Left forelimb (tissue), 1 donor: ENCODE measurements around the gene SH3D19.
"Not testable (repeated sequence)": the region's sequence is repeated elsewhere in the genome, so short reads cannot be mapped to it uniquely, and the experiment has no call there.

ENCODE experiments used
- DNase-seq: peaks from one replicate; pipeline ENCODE4 v3.0.0-alpha.2; 2018; ENCODE audit warnings: low spot score

Gene SH3D19

DNA sequence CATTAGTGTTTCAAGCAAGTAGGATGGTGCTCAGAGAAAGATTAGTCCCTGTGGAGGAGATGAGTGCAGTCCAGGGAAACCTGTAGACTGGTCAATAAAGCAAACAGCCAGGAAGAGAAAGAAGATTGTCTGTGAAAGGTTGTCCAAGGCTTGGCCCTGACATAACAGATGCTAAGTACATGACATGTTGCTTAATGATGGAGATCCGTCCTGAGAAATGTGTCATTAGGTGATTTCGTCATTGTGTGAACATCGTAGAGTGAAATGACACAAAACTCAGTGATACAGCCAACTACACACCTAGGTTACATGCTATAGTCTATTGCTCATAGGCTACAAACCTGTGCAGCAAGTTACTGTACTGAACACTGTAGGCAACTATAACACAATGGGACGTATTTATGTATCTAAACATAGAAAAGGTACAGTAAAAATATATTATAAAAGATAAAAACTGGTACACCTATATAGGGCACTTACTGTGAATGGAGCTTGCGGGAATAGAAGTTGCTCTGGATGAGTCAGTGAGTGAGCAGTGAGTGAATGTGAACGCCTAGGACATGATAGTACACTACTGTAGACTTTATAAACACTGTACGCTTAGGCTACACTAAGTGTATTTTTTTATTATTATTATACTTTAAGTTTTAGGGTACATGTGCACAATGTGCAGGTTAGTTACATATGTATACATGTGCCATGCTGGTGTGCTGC, 57.4 kb downstream of the SH3D19 start:
- no peak for DNase-seq

DNA sequence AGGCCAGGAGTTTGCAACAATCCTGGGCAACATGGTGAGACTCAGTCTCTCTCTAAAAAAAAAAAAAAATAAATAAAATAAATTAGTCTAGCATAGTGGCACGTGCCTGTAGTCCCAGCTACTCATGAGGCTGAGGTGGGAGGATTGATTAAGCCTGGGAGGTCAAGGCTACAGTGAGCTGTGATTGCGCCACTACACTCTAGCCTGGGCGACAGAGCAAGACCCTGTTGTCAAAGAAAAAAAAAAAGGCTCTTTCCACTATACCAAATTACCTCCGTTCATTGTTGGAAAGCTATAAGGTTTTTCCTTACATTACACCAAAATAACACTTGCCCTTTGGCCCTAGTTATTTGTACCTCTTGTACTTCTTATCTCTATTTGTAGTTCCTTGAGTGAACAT, 58.3 kb downstream of the SH3D19 start:
- DNase-seq, result no peak

DNA sequence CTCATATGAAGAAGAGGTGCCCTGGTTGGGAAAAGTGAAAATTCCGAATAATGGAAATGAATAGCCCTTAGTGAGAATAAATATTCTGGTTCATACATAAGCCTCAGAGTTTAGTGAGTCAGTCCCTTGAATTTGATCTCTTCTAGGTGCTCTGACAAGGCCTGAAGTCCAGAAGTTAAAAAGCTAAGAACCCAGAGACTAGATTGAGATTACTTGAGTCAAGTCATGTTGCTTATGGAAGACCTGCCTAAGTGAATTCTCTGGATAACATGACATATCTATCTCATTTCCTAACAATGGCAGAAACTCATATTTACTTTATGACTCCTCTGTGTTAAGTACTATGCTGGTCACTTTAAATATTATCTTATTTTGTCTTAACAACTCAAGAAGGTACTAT, 58.9 kb downstream of the SH3D19 start:
- no peak for DNase-seq

DNA sequence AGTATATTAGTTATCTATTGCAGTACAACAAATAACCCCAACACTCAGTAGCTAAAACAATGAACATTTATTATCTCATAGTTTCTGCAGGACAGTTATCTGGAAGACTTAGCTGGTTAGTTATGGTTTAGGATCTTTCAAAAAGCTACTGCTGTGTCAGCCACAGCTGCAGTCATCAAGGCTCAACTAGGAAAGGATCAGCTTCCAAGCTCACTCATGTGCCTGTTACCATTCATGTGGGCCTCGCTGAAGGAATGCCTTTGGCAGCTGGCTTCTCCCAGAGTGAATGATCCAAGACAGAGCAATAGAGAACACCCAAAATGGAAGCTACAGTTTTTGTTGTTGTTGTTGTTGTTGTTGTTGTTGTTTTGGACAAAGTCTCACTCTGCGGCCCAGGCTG, 62.0 kb downstream of the SH3D19 start:
- DNase-seq, result no peak

DNA sequence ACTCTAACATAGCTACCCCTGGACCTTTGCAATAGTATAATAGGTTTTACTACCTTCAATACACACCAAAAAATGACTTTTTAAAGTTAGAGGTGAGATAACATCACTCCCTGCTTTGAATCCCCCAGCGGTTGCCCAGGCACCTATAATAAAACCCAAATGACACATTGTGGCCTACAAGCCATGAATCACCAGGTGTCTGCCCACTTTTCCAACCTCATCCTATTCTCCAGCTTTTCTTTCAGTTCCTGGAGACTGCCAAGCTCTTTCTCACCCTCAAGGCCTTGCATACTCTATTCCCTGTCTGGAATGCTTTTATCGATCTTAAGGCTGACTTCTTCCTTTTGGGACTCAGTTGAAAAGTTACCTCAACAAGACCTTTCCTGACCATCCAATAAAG, 64.9 kb downstream of the SH3D19 start:
- no peak for DNase-seq

GRCh38 chr4:151259752-151260151, 65.7 kb downstream of the SH3D19 start:
- DNase-seq, result no peak

DNA sequence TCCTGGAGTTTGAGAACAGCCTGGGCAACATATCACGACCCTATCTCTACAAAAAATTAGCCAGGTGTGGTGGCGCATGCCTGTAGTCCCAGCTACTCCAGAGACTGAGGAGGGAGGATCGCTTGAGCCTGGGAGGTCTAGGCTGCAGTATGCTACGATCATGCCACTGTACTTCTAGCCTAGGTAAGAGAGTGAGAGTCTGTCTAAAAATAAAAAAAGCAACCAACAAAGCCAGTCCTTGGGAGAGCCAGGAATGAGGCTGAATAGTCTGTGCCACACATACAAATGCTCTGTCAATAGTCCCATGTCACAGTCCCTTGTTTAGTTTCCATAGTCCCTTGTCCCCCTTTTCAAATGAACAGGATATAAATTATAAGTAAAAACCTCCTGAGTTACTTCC, 67.7 kb downstream of the SH3D19 start:
- no peak for DNase-seq

DNA sequence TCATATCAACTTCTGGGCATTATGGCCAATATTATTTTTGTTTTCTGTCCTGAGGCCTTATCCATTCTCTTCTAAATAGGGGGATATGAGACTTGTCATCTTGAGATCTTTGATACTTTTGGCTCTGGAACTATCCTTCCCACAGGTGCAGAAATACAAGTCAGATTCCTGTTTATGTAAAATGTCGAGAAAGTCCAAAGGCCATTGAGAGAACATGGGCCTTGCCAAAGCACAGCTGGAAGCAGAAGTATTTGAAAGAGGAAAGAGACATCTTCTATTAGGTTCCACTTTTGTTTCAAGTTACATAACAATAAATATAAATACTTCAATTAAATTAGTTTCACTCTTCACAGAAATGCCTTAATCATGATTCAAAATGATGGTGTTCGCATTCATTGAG, 69.3 kb downstream of the SH3D19 start:
- DNase-seq, result no peak

GRCh38 chr4:151255680-151256079, 69.7 kb downstream of the SH3D19 start:
- not testable (repeated sequence) for DNase-seq

DNA sequence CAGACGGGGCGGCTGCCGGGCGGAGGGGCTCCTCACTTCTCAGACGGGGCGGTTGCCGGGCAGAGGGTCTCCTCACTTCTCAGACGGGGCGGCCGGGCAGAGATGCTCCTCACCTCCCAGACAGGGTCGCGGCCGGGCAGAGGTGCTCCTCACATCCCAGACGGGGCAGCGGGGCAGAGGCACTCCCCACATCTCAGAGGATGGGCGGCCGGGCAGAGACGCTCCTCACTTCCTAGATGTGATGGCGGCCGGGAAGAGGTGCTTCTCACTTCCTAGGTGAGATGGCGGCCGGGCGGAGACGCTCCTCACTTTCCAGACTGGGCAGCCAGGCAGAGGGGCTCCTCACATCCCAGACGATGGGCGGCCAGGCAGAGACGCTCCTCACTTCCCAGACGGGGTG, 70.2 kb downstream of the SH3D19 start:
- DNase-seq, result not testable (repeated sequence)

- no peak for DNase-seq
Measured at GRCh38 chr4:151251603-151252304, 73.7 kb downstream of the SH3D19 start.

DNA sequence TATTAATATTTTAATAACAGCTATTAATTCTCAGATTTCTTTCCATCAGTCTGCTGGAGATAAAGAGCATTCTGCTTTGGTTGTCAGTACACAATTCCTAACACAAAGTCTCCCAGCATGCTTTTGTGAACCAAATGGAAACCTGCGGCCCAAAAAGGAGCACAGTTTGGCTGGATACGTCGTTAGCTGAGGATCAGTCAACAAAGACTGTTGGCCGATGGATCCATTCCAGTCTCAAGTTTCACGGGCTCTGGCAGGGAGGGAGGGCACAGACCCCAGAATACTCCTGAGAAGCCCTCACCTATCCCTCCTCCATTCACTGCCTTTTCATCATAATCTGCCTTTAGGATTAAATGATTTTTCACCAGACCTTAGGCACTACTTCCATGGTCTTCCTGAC, 74.7 kb downstream of the SH3D19 start:
- DNase-seq, result no peak

DNA sequence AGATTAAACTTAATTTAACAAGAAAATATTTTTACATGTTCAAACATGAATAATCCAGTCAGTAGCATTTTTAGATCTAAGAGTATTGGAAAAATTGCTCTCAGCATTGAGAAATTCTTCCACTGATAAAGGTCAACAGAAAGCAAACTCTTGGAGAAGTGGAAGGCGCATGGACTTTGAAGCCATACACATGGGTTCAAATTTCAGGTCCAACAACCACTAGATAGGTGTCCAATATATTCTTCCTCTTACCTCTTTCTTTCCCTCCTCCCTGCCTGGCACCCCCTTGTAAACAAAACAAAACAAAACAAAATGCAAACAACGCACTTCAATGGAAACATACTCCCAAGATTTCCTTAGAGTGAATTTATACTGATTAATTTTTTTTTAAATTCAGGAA, 76.9 kb downstream of the SH3D19 start:
- DNase-seq, result no peak

DNA sequence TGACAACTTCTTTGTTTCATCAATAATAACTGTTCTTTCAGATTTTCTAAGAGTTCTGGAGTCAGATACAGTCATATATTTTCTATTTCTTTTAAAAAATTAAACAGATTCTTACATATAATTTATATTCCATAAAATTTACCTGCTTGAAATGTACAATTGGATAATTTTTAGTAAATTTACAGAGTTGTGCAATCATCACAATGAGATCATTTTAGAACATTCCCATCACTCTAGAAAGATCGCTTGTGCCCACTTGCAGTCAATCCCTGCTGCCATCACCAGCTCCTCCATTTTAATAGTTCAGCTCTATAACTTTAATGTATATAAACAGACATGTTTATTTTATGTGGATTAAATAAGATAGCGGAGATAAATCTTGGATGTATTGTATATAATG, 78.0 kb downstream of the SH3D19 start:
- DNase-seq, result no peak

- no peak for DNase-seq
Measured at GRCh38 chr4:151246742-151247141, 78.7 kb downstream of the SH3D19 start.

DNA sequence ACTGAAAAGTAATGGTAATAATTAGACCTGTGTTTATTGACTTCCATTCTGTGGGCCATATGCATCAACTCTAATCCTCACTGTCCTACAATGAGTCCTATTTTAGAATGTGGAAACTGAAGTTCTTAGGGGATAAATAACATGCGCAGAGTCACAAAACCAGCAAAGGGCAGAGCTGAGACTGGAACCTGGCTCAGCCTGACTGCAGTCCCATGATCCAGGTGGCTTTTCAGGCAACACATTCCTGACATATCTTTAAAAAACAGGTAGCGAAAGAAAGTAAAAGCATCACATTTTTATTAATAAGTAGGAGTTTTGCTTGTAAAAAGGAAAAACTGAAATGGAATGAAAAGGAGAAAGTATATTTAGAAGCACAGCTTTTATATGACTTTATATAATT, 83.1 kb downstream of the SH3D19 start:
- DNase-seq, result no peak

GRCh38 chr4:151239608-151240007, 85.8 kb downstream of the SH3D19 start:
- DNase-seq, result no peak

GRCh38 chr4:151238477-151238876, 86.9 kb downstream of the SH3D19 start:
- DNase-seq, result no peak

- DNase-seq, result no peak
Measured at GRCh38 chr4:151236036-151236435, 89.4 kb downstream of the SH3D19 start.

DNA sequence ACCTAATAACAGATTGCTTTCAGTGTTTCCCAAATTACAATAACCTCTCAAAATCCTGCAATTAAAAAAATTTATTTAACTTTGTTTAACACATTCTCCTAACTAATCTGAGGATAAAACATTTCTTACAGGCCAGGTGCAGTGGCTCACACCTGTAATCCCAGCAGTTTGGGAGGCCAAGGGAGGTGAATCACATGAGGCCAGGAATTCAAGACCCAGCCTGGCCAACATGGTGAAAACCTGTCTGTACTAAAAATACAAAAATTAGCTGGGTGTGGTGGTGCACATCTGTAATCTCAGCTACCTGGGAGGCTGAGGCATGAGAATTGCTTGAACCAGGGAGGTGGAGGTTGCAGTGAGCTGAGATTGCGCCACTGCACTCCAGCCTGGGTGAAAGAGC, 90.0 kb downstream of the SH3D19 start:
- DNase-seq, result not testable (repeated sequence)

DNA sequence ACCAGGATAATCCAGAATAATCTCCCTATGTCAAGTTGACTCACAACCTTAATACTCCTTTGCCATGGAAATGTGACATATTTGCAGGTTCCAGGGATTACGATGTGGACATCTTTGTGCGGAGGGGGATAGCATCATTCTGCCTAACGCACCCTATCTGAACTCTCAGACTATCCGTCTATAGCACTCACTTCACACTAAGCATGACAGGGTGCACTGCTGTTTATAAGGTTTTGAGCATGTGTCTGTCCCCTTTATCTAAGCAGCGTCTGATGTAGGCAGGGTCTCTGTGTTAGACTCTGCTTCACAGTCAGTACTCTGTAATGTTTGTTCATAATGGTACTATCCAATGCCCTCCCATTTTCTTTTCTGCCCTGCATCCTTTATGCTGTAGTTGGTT, 91.8 kb downstream of the SH3D19 start:
- no peak for DNase-seq

GRCh38 chr4:151231915-151232595, 93.3 kb downstream of the SH3D19 start:
- DNase-seq, result no peak
